Tibial nerve (tissue), 4 donors: ENCODE data around the gene HRH1.

Experiments used
- CTCF ChIP-seq, 5 experiments: fragments of 200-600 bp in 3 of 5; fragments of 450-650 bp in 2 of 5; sonication (generic) in 3 of 5; IDR thresholded peaks; one replicate each; pipeline ENCODE4 v1.5.1; 2016 to 2019; ENCODE audit warnings: antibody characterized with exemption in 5 of 5, mild to moderate bottlenecking in 3 of 5, moderate library complexity in 2 of 5
- EP300 ChIP-seq, 2 donors: sonication (generic); formaldehyde crosslinking; IDR thresholded peaks; one replicate each; pipeline ENCODE4 v1.6.1; 2017; ENCODE audit warnings: antibody characterized with exemption in 2 of 2, mild to moderate bottlenecking in 1 of 2

- TF ChIP-seq EP300 (IDR thresholded peaks at IDR 0.05), result no peak
- no peak for TF ChIP-seq CTCF (IDR thresholded peaks at IDR 0.05)
Measured at GRCh38 chr3:11206316-11206715, 52.0 kb downstream of the HRH1 start.
